ENCODE results near the gene ZNF182. TPM values are rescaled to one million over a fixed set of nuclear protein-coding genes. Genes with fewer than 3 reads are reported as not detected.
"Not testable (repeated sequence)": the region's sequence is repeated elsewhere in the genome, so short reads cannot be mapped to it uniquely, and the experiment has no call there.

Gene ZNF182
- total RNA-seq, 2 donors from 2014 or later, result 3.6 to 3.7 TPM

DNA sequence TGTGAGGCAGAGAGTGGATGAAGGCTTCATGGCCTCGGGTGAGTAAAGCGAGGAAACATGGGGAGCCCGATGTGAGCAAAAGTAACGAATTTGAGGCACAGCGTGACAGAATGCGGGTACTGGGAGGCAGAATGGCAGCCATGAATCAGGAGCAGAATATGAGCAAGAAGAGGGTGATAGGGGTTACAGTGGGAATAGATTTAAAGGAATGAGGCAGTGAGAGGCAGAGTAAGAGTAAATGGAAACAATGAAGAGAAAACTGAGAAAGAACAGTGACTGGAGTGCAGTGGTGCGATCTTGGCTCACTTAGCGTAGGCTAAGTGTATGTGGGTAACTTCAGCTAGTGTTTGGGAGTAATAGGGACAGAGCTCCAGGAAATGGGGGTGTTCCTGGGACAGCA is 2.9 kb upstream of the ZNF182 start, which contains the start of gene SPACA5:
TSS of gene SPACA5 (plus strand) at position 301 of the 400 bp plus-strand sequence. CDS start 815 bp downstream, outside the sequence.
- DNase-seq (ENCODE audit: low spot score); intact Hi-C loops (cut with DNase I): not testable (repeated sequence)

DNA sequence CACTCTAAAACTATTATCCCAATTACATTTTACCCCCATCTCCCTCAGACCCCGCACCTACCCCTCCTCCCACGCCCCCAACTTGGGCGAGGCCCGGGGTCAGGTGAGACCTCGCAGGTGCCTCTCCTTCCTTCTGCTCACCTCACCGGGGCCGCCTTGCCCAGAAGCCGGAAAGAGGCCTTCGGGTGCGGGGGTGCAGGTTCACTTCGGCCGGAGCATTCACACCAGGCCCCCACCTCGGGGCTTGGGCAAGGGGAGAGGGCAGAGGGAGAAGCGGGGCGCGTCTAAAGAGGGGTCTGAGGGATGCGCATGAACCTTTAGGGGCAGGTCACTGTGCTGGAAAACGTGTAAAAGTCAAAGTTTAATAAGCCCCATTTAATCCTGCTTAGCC is 427 bp downstream of the ZNF182 start:
- intact Hi-C loops (cut with DNase I), result no loop called here
- peak; percentile 80 for DNase-seq (ENCODE audit: low spot score)

DNA sequence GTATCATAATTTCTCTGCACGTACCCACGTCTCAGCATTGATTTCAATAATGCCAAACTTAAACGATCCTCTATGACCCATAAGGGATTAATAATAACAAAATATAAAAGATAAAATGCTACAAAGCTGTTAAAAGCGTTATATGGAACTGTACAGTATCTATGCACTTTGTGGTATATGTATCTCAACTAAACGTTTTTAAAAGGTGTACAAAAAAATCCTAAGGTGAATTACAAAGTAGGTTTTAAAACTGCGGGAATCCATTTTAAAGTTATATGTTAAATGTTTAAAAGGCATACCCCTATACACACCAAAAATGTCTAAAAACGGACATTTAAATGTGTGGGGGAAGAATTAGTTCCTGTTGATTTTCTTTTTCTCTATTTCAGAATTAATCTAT is 860 bp downstream of the ZNF182 start:
- no peak for DNase-seq (ENCODE audit: low spot score)
- intact Hi-C loops (cut with DNase I), result no loop called here

- intact Hi-C loops (cut with DNase I), result no loop called here
- no peak for DNase-seq (ENCODE audit: low spot score)
Measured at GRCh38 chrX:48002319-48002718, 1.5 kb downstream of the ZNF182 start.

DNA sequence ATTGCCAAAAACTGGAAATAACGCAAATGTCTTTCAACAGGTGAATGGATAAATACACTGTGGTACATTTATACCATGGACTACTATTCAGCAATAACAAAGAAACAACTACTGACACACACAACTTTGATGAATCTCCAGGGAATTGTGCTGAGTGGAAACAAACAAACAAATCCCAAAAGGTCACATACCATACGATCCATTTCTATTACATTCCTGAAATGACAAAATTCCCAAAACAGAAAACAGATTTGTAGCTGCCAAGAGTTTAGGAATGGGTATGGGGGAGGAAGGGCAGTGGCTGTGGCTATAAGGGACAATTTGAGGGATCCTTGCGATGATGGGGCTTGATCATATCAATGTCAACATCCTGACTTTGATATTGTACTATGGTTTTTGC is 2.5 kb downstream of the ZNF182 start:
- no peak for DNase-seq (ENCODE audit: low spot score)
- intact Hi-C loops (cut with DNase I), result no loop called here

- DNase-seq (ENCODE audit: low spot score), result no peak
- intact Hi-C loops (cut with DNase I), result no loop called here
Measured at GRCh38 chrX:47992669-47993068, 11.1 kb downstream of the ZNF182 start.

DNA sequence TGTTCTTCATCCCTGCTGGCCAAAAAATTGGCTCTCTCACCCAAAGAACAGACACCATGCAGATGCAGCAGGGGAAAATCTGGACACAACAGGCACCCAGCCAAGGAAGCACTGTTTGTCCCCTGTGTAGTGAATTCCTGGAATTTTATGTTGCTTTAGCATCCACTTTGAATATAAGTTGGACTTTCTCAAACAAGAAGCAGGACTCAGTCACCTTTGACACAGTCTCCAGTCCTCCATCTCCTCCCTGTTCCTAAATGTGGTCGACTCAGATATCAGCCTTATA is 11.8 kb downstream of the ZNF182 start:
- intact Hi-C loops (cut with DNase I), result no loop called here
- DNase-seq (ENCODE audit: low spot score), result no peak

DNA sequence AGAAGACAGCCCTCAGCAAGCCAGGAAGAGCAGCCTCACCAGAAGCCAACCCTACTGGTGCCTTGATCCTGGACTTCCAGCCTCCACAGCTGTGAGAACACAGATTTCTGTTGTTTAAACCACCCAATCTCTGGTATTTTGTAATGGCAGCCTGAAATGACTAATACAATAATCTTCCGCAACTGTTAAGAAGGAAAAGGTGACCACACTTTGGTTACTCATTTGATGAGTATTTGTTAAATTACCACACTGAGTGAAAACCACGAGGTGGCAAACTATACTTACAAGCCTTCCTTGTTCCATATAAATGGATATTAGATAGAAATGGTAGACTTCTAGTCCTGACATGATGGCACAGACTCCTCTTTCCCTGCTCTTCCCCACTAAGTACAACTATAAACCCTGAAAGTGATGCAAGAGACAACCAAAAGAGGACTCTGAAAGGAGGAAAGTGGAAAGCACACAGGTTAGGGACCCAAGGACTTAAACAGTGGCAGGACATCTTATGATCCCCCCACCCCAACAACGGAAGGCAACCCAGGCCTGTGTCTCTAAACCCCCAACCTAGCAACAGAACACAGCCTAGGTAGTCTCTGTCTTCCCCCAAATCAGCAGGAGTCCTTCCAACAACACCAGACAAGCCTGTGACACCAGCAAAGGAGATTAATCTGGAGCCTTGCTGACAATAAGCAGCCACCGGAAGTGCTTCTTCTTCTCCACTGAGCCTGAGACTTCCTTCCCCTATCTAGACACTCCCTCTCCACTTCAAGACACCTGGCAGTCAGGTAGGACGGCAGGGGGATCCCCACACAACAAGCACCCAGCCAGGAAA is 12.3 kb downstream of the ZNF182 start:
- no peak for DNase-seq (ENCODE audit: low spot score)
- intact Hi-C loops (cut with DNase I), result no loop called here

- intact Hi-C loops (cut with DNase I), result no loop called here
- no peak for DNase-seq (ENCODE audit: low spot score)
Measured at GRCh38 chrX:47976254-47977151, 27.3 kb downstream of the ZNF182 start.

DNA sequence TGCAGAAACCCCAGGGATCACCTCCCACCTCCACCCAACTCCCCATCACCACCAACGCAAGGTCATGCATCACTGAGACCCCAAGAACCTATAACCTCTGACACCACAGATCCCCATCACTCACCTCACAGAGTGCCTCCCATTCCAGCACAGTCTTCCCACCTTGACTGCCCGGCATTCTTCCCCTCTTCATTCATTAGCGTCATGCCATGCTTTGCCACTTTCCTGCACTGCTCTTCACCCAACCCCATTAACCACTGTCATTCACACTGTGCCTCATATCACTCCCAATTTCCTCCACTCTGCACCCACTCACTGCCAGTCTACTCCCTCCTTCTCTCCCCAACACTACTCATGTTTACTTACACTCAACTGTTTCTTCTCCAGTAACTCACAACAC is 30.6 kb downstream of the ZNF182 start:
- DNase-seq (ENCODE audit: low spot score), result no peak
- intact Hi-C loops (cut with DNase I), result no loop called here

DNA sequence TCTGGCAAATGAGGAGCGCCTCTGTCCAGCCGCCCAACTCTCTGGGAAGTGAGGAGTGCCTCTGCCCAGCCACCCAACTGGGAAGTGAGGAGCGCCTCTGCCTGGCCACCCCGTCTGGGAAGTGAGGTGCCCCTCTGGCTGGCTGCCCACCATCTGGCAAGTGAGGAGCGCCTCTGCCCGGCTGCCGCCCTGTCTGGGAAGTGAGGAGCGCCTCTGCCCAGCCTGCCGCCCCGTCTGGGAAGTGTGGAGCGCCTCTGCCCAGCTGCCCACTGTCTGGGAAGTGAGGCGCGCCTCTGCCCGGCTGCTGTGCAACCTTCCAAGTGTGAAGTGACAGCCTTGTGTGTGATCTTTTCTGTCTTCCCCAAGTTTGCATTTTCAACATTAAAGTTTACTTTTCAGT is 38.3 kb downstream of the ZNF182 start:
- intact Hi-C loops (cut with DNase I), result loop anchor here in 1 of 2 donors (5.0 kb wide), 1 partner anchor 877 kb away; no protein-coding TSS in a partner anchor
- DNase-seq (ENCODE audit: low spot score), result not testable (repeated sequence)

DNA sequence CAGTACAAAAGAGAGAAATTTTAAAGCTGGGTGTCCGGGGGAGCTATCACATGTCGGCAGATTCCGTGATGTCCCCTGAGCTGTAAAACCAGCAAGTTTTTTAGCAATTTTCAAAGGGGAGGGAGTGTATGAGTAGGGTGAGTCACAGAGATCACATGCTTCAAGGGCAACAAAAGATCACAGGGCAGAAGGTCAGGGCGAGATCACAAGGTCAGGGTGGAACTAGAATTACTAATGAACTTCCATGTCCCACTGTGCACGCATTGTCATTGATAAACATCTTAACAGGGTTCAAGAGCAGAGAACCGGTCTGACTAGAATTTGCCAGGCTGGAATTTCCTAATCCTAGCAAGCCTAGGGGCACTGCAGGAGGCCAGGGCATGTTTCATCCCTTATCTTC is 42.0 kb downstream of the ZNF182 start:
- DNase-seq (ENCODE audit: low spot score); intact Hi-C loops (cut with DNase I): not testable (repeated sequence)

DNA sequence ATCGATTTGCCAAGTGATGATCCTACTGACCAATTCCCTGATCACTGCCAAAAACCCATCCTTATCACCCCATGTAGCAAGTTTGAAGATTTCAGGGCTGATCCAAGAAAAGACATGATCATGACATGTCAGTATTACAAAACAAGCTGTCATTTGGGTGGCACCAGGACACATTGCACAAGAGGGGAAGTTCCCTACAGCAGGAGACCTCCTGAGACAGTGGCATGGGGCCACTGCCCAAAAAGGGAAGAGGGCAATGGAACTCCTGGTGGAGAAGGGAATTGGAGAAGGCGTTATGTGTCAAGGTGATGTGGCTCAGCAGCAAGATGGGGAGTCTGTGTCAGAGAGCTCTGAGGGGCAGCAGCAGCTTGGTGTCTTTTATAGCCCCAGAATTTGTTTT is 43.4 kb downstream of the ZNF182 start:
- intact Hi-C loops (cut with DNase I), result no loop called here
- no peak for DNase-seq (ENCODE audit: low spot score)

GRCh38 chrX:47958761-47959342 is 44.9 kb downstream of the ZNF182 start:
- intact Hi-C loops (cut with DNase I), result loop anchor here in 1 of 2 donors (1.0 to 5.0 kb wide), 2 partner anchors 19 to 558 kb away; no protein-coding TSS in a partner anchor
- no peak for DNase-seq (ENCODE audit: low spot score)

DNA sequence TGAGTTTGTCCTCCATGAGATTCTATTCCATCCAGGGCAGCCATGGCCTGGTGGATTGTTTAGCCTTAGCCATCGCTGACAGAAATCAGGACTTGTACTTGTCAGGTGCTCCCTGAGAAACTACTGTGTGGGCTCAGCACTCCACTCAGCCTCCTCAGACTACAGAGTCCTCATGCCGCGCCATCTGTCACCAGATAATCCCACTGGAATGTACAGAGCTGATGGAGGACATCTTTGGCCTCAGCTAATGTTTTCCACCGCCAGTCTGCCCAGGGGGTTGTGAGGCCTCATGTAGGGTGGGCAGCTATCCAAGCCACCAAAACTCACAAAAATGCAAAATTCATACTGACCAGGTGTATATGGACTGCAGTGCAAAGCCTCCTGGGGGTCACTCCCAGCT is 45.6 kb downstream of the ZNF182 start:
- DNase-seq (ENCODE audit: low spot score), result not testable (repeated sequence)
- intact Hi-C loops (cut with DNase I), result loop anchor here in 1 of 2 donors (5.0 kb wide), 1 partner anchor 559 kb away; no protein-coding TSS in a partner anchor

- DNase-seq (ENCODE audit: low spot score), result no peak
- intact Hi-C loops (cut with DNase I), result loop anchor here in 1 of 2 donors (5.0 kb wide), 1 partner anchor 561 kb away; no protein-coding TSS in a partner anchor
Measured at GRCh38 chrX:47956016-47956415, 47.8 kb downstream of the ZNF182 start.

DNA sequence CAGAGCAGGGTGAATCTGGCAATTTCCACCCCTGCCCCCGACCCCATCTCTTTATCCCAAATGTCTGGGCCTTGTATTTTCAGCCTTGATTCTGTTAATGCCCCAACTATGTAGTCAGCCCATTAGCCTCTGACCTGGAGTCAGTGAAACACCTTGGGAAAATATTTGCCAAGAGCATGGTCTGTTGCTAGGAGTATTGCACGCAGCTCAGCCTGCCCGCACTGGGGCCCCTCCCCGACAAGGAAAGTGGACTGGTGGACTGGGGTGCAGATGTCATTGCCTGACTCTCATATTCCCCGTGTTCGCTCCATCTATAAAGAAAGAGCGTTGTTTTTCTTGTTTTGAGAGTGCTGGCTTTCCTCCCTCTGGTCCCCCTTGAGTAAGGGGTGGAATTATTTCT is 48.5 kb downstream of the ZNF182 start:
- intact Hi-C loops (cut with DNase I), result loop anchor here in 1 of 2 donors (5.0 kb wide), 1 partner anchor 562 kb away; no protein-coding TSS in a partner anchor
- not testable (repeated sequence) for DNase-seq (ENCODE audit: low spot score)

DNA sequence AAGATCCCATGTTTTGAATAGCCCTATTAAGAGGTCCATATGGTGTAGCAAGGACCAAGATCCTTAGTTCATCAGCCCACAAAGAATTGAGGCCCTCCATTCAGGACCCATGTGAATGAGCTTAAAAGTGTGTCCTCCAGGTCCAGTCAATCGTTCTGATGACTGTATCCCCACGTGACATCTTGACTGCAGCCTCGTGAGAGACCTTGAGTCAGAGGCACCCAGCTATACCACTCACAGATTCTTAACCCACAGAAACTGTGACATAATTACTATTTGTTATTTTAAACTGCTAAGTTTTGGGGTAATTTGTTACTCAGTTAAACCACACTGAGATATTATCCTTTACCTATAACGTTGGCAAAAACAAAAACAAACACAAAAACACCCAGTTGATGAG is 62.4 kb downstream of the ZNF182 start:
- DNase-seq (ENCODE audit: low spot score), result no peak
- intact Hi-C loops (cut with DNase I), result no loop called here

DNA sequence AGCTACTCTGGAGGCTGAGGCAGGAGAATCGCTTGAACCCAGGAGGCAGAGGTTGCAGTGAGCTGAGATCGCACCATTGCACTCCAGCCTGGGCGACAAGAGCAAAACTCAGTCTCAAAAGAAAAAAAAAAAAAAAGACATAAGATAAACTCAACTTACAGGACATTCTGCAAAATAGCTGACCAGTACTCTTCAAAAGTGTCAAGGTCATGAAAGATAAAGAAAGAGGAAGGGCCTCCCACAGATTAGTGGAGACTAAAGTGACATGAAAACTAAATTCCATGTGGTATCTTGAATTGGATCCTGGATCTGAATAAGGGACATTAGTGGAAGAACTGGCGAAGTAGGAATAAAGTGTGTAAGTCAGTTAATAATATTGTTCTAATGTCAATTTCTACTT is 63.3 kb downstream of the ZNF182 start:
- intact Hi-C loops (cut with DNase I), result loop anchor here in 1 of 2 donors (1.0 kb wide), 1 partner anchor 19 kb away; no protein-coding TSS in a partner anchor
- DNase-seq (ENCODE audit: low spot score), result no peak

DNA sequence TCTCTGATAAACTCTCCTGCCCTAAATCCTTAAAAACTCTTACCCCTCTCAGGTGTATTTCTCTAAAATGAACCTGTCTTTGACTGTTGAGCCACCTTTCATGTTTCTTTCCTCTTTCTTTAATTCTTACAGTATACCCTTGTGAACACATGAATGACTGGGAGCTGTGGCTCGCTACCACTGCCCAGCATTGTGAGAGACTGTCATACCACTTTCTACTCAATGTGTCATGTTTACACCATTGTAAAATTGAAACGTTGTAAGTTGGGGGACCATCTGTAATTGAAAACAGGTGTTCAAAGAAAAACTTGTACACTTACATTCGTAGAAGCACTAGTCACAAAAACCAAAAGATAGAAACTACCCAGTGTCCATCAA is 66.9 kb downstream of the ZNF182 start:
- no peak for DNase-seq (ENCODE audit: low spot score)
- intact Hi-C loops (cut with DNase I), result no loop called here
